IPS-15b (cell line): Measurements from ENCODE around the gene LRRC26.
A peak's percentile ranks its signal among the peaks of the same experiment; 100 is the strongest.
"Not testable (repeated sequence)": the region's sequence is repeated elsewhere in the genome, so short reads cannot be mapped to it uniquely, and the experiment has no call there.

ENCODE experiments used
- H3K27me3 ChIP-seq: one replicate; pipeline ENCODE4 v1.6.1; 2013; ENCODE audit warnings: low read length; ENCODE audit not compliant: control insufficient read depth, insufficient read depth
- H3K36me3 ChIP-seq: one replicate; pipeline ENCODE4 v1.6.1; 2013; ENCODE audit warnings: low read length; ENCODE audit not compliant: control insufficient read depth, insufficient read depth
- H3K4me1 ChIP-seq: one replicate; pipeline ENCODE4 v1.6.1; 2013; ENCODE audit warnings: mild to moderate bottlenecking, low read length; ENCODE audit not compliant: control insufficient read depth, insufficient read depth
- H3K4me3 ChIP-seq: one replicate; pipeline ENCODE4 v1.5.1; 2013; ENCODE audit warnings: low read depth, low read length
- H3K9ac ChIP-seq: one replicate; pipeline ENCODE4 v1.6.1; 2013; ENCODE audit warnings: low read depth, mild to moderate bottlenecking, low read length
- H3K9me3 ChIP-seq: one replicate; pipeline ENCODE4 v1.6.1; 2013; ENCODE audit warnings: mild to moderate bottlenecking, low read length; ENCODE audit not compliant: control insufficient read depth, insufficient read depth

The LRRC26 gene

GRCh38 chr9:137141050-137141810 lies 28.6 kb downstream of the LRRC26 start:
- H3K4me1 ChIP-seq: no peaks in the 10 kb centered on the region
- no peak overlapping the region for H3K4me3 ChIP-seq
- H3K27me3 ChIP-seq: peaks cover 57% of the 10 kb centered on the region
- H3K9ac ChIP-seq: no peak overlapping the region
- H3K36me3 ChIP-seq: no peaks in the 10 kb centered on the region
- H3K9me3 ChIP-seq: no peaks in the 10 kb centered on the region

- no peaks in the 10 kb centered on the region for H3K9me3 ChIP-seq
- H3K4me1 ChIP-seq: no peaks in the 10 kb centered on the region
- H3K9ac ChIP-seq: no peak overlapping the region
- H3K36me3 ChIP-seq: no peaks in the 10 kb centered on the region
- H3K27me3 ChIP-seq: peaks cover 62% of the 10 kb centered on the region
- H3K4me3 ChIP-seq: no peak overlapping the region
Measured at GRCh38 chr9:137140151-137141012, 29.5 kb downstream of the LRRC26 start.

GRCh38 chr9:137139468-137140150 lies 30.2 kb downstream of the LRRC26 start:
- H3K9ac ChIP-seq: no peak overlapping the region
- H3K9me3 ChIP-seq: no peaks in the 10 kb centered on the region
- peaks cover 62% of the 10 kb centered on the region for H3K27me3 ChIP-seq
- no peaks in the 10 kb centered on the region for H3K36me3 ChIP-seq
- H3K4me3 ChIP-seq: no peak overlapping the region
- no peaks in the 10 kb centered on the region for H3K4me1 ChIP-seq

- peaks cover 64% of the 10 kb centered on the region for H3K27me3 ChIP-seq
- H3K36me3 ChIP-seq: no peaks in the 10 kb centered on the region
- peak within 1 kb of the TSS; percentile 39 for H3K4me3 ChIP-seq
- H3K4me1 ChIP-seq: no peaks in the 10 kb centered on the region
- H3K9ac ChIP-seq: no peak within 1 kb of the TSS
- no peaks in the 10 kb centered on the region for H3K9me3 ChIP-seq
Measured at GRCh38 chr9:137138722-137139467, 31.0 kb downstream of the LRRC26 start, which contains the start of gene GRIN1. TSS of gene GRIN1 (plus strand) at chr9:137139154. CDS start at chr9:137139487, 333 bp downstream.

GRCh38 chr9:137138058-137138721 lies 31.7 kb downstream of the LRRC26 start:
- H3K9ac ChIP-seq: no peak overlapping the region
- H3K4me3 ChIP-seq: peak overlapping the region; percentile 39
- peaks cover 64% of the 10 kb centered on the region for H3K27me3 ChIP-seq
- H3K36me3 ChIP-seq: no peaks in the 10 kb centered on the region
- no peaks in the 10 kb centered on the region for H3K9me3 ChIP-seq
- H3K4me1 ChIP-seq: no peaks in the 10 kb centered on the region

- no peaks in the 10 kb centered on the region for H3K4me1 ChIP-seq
- no peak overlapping the region for H3K4me3 ChIP-seq
- peaks cover 57% of the 10 kb centered on the region for H3K27me3 ChIP-seq
Measured at GRCh38 chr9:137136881-137137607, 32.8 kb downstream of the LRRC26 start.

GRCh38 chr9:137136261-137136880 lies 33.5 kb downstream of the LRRC26 start:
- no peak overlapping the region for H3K4me3 ChIP-seq
- peaks cover 51% of the 10 kb centered on the region for H3K27me3 ChIP-seq
- H3K4me1 ChIP-seq: no peaks in the 10 kb centered on the region

More at GRCh38 chr9:137136881-137137607, 32.8 kb downstream of the LRRC26 start:
- Histone ChIP-seq H3K9ac (no peak overlapping the region), H3K36me3 (no peaks in the 10 kb centered on the region), H3K9me3 (no peaks in the 10 kb centered on the region)

GRCh38 chr9:137135154-137135553 lies 34.7 kb downstream of the LRRC26 start:
- H3K36me3 ChIP-seq, H3K9ac ChIP-seq, H3K9me3 ChIP-seq, H3K4me3 ChIP-seq, H3K4me1 ChIP-seq: not testable (repeated sequence)
- peaks cover 42% of the 10 kb centered on the region for H3K27me3 ChIP-seq

More at GRCh38 chr9:137136261-137136880, 33.5 kb downstream of the LRRC26 start:
- H3K36me3 ChIP-seq: no peaks in the 10 kb centered on the region
- no peak overlapping the region for H3K9ac ChIP-seq
- no peaks in the 10 kb centered on the region for H3K9me3 ChIP-seq

- Histone ChIP-seq H3K4me3 (no peak overlapping the region), H3K4me1 (no peaks in the 10 kb centered on the region), H3K27me3 (peaks cover 32% of the 10 kb centered on the region), H3K36me3 (no peaks in the 10 kb centered on the region), H3K9me3 (no peaks in the 10 kb centered on the region), H3K9ac (no peak overlapping the region)
Measured at GRCh38 chr9:137134191-137134590, 35.7 kb downstream of the LRRC26 start.

- Histone ChIP-seq H3K9me3 (no peaks in the 10 kb centered on the region), H3K27me3 (peaks cover 7% of the 10 kb centered on the region), H3K9ac (peak overlapping the region; percentile 65), H3K36me3 (no peaks in the 10 kb centered on the region), H3K4me3 (peak overlapping the region; percentile 85), H3K4me1 (peaks cover 5% of the 10 kb centered on the region)
Measured at GRCh38 chr9:137130176-137130755, 39.6 kb downstream of the LRRC26 start.
